NCI-H1436 treated with DMSO at 0.1 percent for 48 hours (cell line): Measurements from ENCODE around the gene RASSF7.
"Not testable (repeated sequence)": the region's sequence is repeated elsewhere in the genome, so short reads cannot be mapped to it uniquely, and the experiment has no call there.

ENCODE experiments used
- DNase-seq: peaks from one replicate; lab custom pipeline; 2025; lab: John Stamatoyannopoulos, UW

The RASSF7 gene

GRCh38 chr11:560305-561147 lies at the start of gene RASSF7, which contains the start of gene LMNTD2:
TSS of gene RASSF7 (plus strand) at chr11:560970. CDS start at chr11:561769, 799 bp downstream.
TSS of gene LMNTD2 (minus strand) at chr11:560738. CDS start at chr11:560716, 22 bp downstream.
- DNase-seq, result no peak

GRCh38 chr11:512761-513595 lies 47.8 kb upstream of the RASSF7 start:
- no peak for DNase-seq

- DNase-seq, result no peak
Measured at GRCh38 chr11:514606-515005, 46.2 kb upstream of the RASSF7 start.

- DNase-seq, result no peak
Measured at GRCh38 chr11:515131-515530, 45.6 kb upstream of the RASSF7 start.

- no peak for DNase-seq
Measured at GRCh38 chr11:516400-516799, 44.4 kb upstream of the RASSF7 start.

GRCh38 chr11:516918-517685 lies 43.7 kb upstream of the RASSF7 start:
- DNase-seq, result not testable (repeated sequence)

- DNase-seq, result no peak
Measured at GRCh38 chr11:518463-519202, 42.1 kb upstream of the RASSF7 start.

DNA sequence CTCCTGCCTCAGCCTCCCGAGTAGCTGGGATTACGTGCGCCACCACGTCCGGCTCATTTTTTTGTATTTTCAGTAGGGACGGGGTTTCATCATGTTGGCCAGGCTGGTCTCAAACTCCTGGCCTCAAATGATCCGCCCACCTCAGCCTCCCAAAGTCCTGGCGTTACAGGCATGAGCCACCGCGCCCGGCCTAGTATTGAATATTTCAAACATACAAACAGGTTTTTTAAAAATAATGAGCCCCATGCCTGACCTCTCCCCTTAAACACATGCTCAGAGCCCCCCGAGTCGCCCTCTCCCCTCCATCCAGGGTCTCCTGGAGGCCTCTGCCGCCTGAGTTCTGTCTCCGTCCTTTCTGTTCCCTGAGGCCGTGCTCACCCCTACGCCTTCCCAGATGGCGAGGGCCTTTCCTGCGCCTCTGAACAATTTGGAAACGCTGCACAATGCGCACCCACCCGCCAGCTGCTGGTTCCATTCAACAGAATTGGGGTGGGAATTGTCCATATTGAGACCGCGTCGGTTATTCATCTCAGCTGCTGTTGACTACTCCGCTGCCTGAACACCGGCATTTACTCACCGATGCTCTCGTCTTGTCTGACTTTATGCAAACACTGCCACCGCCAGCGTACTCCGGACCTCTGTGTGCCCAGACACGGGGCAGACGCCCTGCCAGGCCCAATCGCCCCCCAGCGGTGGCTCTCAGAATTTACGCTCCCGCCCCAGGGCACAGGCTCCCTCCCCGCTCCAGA lies 40.2 kb upstream of the RASSF7 start:
- DNase-seq, result no peak

DNA sequence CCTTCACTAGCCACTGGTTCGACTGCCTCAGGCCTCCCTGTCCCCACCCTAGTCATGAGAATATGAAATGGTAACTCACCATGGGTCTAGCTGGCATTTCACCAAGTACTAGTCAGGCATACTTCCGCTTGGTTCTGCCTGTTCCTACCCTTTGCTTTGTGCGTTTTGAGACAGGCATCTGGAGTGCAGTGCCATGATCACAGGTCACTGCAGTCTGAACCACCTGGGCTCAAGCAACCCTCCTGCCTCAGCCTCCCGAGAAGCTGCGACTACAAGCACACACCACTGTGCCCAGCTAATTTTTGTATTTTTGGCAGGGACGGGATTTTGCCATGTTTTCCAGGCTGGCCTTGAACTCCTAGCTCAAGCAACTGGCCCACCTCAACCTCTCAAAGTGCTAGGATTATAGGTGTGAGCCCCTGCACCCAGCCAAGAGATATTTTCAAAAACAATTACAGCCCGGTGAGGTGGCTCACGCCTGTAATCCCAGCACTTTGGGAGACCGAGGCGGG lies 39.5 kb upstream of the RASSF7 start:
- no peak for DNase-seq

GRCh38 chr11:526192-526591 lies 34.6 kb upstream of the RASSF7 start:
- no peak for DNase-seq

DNA sequence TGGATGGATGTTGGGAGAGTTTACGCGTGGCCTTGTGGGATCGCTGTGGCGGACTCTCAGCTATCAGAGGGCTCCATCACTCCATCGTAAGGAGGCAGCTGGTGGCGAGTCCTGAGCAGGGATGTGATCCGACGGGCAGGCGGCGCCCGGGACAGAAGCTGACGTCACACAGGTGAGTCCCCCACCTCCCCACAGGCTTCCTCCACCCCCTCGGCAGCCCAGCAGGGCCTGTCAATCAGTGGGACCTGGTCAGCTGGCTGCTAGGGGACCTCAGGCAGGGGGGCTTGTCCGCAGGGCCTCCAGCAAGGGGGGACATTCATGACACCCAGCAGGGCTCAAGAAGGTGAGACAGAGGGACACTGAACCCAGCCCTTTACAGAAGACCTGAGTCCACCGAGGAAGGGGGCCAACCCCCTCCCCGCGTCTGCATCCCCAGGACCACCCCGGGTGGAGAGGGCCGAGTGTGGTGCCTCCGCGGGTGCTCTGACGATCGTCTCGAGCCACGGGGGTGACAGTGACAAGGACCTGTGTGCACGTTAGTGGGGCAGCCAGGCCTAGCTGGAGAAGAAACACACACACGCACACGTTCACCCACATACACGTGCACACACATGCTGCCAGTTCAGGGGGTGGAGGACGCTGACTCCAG lies 32.5 kb upstream of the RASSF7 start:
- DNase-seq, result no peak

DNA sequence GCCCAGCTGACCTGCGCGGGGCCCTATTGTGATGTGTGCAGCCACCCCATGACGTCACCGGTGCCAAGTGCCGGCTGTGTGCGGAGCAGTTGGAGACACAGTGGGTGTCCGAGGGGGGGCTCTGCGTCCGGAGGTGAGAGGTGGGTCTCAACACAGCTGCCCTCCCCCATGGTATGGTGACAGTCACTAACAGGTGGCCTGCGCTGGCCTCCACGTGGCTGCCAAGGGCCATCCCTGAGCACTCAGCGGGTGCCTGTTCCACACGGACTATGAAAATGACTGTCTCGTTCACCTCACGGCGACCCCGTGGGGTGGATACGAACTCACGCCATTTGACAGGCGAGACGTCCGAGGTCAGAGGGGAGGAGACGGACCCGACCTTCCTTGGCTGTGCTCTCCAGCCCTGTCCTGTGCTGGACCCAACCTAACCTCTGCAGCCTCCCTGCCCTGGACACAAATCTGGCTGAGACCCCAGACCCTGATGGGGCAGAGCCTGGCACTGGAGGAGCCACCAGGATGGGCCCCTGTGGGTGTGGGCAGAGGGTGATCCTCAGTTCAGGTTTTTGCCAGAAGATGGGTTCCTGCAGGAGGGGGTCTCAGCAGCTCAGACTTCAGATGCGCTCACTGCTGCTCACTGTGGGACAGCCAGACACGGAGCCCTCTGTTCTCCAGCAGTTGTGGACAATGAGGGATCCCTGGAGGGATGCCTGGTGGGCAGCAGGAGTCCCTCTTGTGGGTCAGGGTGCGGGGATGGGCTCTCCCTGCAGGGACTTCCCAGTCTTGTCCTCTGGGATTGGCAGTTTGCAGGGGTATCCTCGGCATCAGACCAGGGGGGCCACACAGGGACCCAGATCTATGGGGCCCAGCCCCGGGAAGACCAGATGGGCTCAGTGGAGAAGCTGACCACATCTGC lies 31.7 kb upstream of the RASSF7 start:
- DNase-seq, result no peak

GRCh38 chr11:529728-530411 lies 30.9 kb upstream of the RASSF7 start:
- DNase-seq, result no peak

- no peak for DNase-seq
Measured at GRCh38 chr11:530960-531831, 29.6 kb upstream of the RASSF7 start.

DNA sequence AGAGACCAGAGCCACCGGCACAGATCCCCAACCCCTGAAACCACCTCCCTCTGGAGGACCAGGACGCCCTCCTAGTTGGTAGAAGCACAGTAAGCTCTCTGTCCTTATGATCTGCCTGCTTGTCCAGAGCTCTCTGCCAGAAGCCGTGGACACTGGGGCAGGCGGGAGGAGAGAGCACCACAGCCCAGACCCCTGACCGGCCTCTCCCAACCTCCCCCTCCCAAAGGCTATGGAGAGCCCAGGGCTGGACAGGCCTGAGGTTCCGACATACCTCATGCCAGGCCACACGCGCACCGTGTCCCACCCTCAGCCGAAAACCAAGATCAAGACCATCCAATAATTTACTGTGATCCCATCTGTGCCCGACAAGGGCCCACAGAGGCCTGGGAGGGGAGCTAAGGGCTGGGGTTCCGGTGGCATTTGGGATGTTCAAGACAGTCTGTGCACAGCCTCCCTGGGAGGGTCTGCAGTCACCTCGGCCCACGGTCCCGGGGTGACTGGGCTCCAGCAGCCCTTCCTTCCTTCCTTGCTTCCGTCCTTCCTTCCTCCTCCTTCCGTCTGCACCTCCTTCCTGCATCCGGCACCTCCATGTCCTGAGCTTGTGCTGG lies 28.7 kb upstream of the RASSF7 start:
- no peak for DNase-seq

GRCh38 chr11:532527-532985 lies 28.2 kb upstream of the RASSF7 start:
- DNase-seq, result no peak
